ENCODE results near the gene CBFB. TPM values are rescaled to one million over a fixed set of nuclear protein-coding genes. Genes with fewer than 3 reads are reported as not detected.

The CBFB gene
- total and polyA plus RNA-seq, 9 of the 15 experiments (the other 6 are each of a cell fraction or from before 2014, with no cell fraction given), result 22.0 to 112 (median 66.5) TPM

GRCh38 chr16:67148656-67149275 is 119.8 kb downstream of the CBFB start:
- ATAC-seq (no peak), DNase-seq (ENCODE audit: extremely low read depth in 1 of 4, low spot score in 3 of 4) (no peak), FAIRE-seq (no peak)
- no TSS peak for BruUV-seq (replicated peaks)
- Histone ChIP-seq H3K4me2 (ENCODE audit: insufficient read depth, low read length) (no peak overlapping the region), H3K9ac (ENCODE audit: insufficient read depth in 1 of 2, low read depth in 2 of 2, low read length in 2 of 2) (no peak overlapping the region), H3K4me3 (no peak overlapping the region), H3K4me1 (replicated peaks in 1 of 2; ENCODE audit: control insufficient read depth in 2 of 2, insufficient read depth in 2 of 2, low read length in 2 of 2) (peaks cover 0 to 26% of the 10 kb centered on the region in 2 experiments; a peak in 2 of 5 replicates), H3K9me1 (ENCODE audit: control insufficient read depth, insufficient read depth, low read length) (no peaks in the 10 kb centered on the region), H4K20me1 (replicated peaks; ENCODE audit: control insufficient read depth, insufficient read depth, low read length) (no peaks in the 10 kb centered on the region), H3K27me3 (ENCODE audit: control insufficient read depth in 2 of 2, insufficient read depth in 2 of 2, low read length in 2 of 2) (no peaks in the 10 kb centered on the region), H3K9me3 (replicated peaks; ENCODE audit: control insufficient read depth, insufficient read depth, low read depth, low read length) (no peaks in the 10 kb centered on the region), H2AFZ (ENCODE audit: low read depth, low read length) (no peak overlapping the region), H3K79me2 (ENCODE audit: control insufficient read depth, insufficient read depth, low read length) (no peaks in the 10 kb centered on the region), H3K36me3 (ENCODE audit: control insufficient read depth, insufficient read depth, low read length) (peaks cover 52% of the 10 kb centered on the region; the same call in 2 of the 3 replicates), H3K27ac (ENCODE audit: extremely low read depth, low read depth, low read length) (no peak overlapping the region)
- CTCF ChIA-PET (ENCODE audit: low intra/inter-chr PET ratio), result no interaction called here
- intact Hi-C loops (cut with micrococcal nuclease), result no loop called here
- WGBS (ENCODE audit: insufficient coverage, low coverage, missing lambda C conversion rate), result 97% methylated on average over 10 of the region's 11 CpGs
- POLR2A ChIA-PET, result interaction anchor here (0.6 to 1.1 kb wide), 2 partner anchors 10 to 130 kb away, joined by 3 read pairs; no protein-coding TSS in a partner anchor
- TF ChIP-seq FOXK2 (conservative IDR thresholded peaks at IDR 0.05 in 1 of 2, IDR thresholded peaks at IDR 0.05 in 1 of 2; ENCODE audit: low read depth in 2 of 2), result no peak
- TF ChIP-seq TRIM28 (IDR thresholded peaks at IDR 0.05), result no peak
- no peak for TF ChIP-seq FOXM1 (IDR thresholded peaks at IDR 0.05; ENCODE audit: low read depth)
- TF ChIP-seq FOXM1 (CRISPR knock-in tag; IDR thresholded peaks at IDR 0.05; ENCODE audit: low read depth), result no peak
- TF ChIP-seq ARID3A (IDR thresholded peaks at IDR 0.05; ENCODE audit: borderline replicate concordance, low read depth, low read length), result no peak
- TF ChIP-seq TFAM (CRISPR knock-in tag; conservative IDR thresholded peaks at IDR 0.05), result no peak
- no peak for TF ChIP-seq ETS1 (conservative IDR thresholded peaks at IDR 0.05; ENCODE audit: control insufficient read depth, low read depth, low read length)
- TF ChIP-seq ZNF3 (CRISPR knock-in tag; IDR thresholded peaks at IDR 0.05), result no peak
- no peak for TF ChIP-seq PHTF2 (CRISPR knock-in tag; IDR thresholded peaks at IDR 0.05)
- no peak for TF ChIP-seq RBBP5 (IDR thresholded peaks at IDR 0.05; ENCODE audit: borderline replicate concordance, insufficient read depth, low read length, poor library complexity, severe bottlenecking)
- no peak for TF ChIP-seq ZNF239 (CRISPR knock-in tag; IDR thresholded peaks at IDR 0.05)
- TF ChIP-seq STAT5A (IDR thresholded peaks at IDR 0.05; ENCODE audit: borderline replicate concordance, low read length), result no peak
- TF ChIP-seq ZNF764 (CRISPR knock-in tag; IDR thresholded peaks at IDR 0.05; ENCODE audit: low read depth), result no peak
- TF ChIP-seq RHOXF2B (CRISPR knock-in tag; conservative IDR thresholded peaks at IDR 0.05), result no peak
- TF ChIP-seq ASH1L (IDR thresholded peaks at IDR 0.05; ENCODE audit: borderline replicate concordance, low read depth, partially characterized antibody), result no peak
- in situ Hi-C loops (cut with MboI), result no loop called here
